GM19099 (cell line): ENCODE results near the gene SYNPO.

ENCODE experiments used
- POLR2A ChIP-seq: IDR thresholded peaks from 3 replicates; pipeline ENCODE4 v1.6.1; 2011; ENCODE audit warnings: low read depth; ENCODE audit not compliant: insufficient read length; ENCODE audit errors: extremely low read depth

SYNPO gene, protein sequence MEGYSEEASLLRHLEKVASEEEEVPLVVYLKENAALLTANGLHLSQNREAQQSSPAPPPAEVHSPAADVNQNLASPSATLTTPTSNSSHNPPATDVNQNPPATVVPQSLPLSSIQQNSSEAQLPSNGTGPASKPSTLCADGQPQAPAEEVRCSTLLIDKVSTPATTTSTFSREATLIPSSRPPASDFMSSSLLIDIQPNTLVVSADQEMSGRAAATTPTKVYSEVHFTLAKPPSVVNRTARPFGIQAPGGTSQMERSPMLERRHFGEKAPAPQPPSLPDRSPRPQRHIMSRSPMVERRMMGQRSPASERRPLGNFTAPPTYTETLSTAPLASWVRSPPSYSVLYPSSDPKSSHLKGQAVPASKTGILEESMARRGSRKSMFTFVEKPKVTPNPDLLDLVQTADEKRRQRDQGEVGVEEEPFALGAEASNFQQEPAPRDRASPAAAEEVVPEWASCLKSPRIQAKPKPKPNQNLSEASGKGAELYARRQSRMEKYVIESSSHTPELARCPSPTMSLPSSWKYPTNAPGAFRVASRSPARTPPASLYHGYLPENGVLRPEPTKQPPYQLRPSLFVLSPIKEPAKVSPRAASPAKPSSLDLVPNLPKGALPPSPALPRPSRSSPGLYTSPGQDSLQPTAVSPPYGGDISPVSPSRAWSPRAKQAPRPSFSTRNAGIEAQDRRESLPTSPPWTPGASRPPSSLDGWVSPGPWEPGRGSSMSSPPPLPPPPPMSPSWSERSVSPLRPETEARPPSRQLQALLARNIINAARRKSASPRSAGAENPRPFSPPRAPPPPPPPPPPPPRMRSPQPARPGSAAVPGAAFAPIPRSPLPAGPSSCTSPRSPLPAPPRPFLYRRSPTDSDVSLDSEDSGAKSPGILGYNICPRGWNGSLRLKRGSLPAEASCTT

DNA sequence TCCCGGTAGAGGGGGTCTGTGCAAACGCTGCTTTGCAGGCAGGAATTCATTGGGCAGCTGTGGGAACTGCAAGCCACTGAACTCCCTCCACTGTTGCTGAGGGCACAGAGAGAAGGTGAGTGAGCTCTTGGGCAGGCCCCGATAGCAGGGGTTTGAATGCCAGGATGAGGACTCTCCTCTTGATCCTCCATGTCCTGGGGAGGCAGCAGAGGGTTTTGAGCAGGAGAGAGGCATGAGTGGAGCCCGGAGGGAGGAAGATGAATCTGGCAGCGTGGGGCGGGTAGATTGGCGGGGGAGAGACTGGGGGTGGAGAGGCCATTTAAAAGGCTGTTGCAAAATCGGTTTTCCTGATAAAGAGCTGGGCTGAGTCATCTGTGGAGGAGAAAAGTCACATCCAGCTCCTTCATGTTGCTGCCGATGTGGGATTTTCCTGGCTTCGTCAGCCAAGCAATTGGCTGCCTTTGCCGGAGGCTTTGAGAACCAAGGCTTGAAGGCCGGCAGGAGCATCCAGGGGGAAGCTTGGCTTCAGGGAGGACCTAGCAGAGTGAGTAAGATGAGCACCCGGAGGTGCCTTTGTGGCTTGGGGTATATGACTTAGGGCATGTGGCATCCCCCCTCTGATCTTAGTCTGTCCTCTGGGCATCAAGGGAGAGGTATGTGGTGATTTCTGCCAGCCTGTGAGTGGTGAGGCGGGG lies at the start of gene SYNPO:
SYNPO (plus strand) TSS at position 350 of the 695 bp plus-strand sequence. CDS start 7,616 bp downstream, outside the sequence.
- TF ChIP-seq POLR2A: no peak

DNA sequence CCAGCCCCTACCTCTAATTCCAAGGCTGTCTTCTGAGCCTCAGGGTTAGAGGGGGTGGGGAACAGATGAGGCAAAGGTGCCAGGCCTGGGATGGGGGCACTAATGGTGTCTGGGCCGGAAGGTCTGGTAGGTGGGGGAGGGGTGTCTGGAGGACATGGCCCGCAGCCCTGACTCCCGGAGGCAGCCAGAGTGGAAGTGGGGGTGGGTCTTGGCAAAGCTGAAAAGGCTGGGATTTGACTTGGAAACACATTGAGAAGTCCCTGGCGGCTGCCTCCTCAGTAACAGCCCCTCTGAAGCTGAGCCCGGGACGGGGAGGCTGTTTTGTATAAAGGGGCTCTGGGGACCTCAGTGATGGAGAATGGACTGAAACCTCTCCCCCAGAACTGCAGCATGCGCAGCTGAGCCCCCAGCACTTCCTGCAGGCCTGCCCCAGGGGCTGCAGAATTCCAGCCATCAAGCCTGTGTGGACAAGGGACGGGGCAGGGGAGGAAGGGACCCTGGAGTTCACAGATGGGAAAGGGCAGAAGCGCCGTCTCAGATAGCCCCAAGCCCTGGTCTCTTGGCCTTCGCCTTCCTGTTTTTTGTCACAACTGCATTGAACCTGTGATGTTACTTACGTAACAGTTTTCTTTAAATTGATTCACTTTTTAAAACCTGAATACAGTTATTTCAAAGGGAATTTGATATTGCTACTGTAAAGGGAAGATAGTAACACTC lies 49.3 kb upstream of the SYNPO start:
- TF ChIP-seq POLR2A: no peak

DNA sequence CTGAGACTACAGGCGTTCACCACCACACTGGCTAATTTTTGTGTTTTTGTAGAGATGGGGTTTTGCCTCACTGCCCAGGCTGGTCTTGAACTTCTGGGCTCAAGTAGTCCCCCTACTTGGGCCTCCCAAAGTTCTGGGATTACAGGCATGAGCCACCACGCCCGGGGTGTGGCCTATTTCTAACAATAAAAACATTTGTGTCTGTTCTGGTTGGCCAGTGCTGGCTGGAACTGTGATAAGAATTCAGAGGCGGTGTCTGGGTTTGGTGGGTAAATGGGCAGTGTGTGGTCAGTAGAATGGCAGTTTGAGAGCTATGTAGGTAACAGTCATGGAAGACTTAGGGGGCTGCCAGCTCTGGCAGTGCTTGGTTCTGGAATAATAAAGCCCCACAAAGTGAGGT lies 46.9 kb upstream of the SYNPO start:
- TF ChIP-seq POLR2A: no peak

DNA sequence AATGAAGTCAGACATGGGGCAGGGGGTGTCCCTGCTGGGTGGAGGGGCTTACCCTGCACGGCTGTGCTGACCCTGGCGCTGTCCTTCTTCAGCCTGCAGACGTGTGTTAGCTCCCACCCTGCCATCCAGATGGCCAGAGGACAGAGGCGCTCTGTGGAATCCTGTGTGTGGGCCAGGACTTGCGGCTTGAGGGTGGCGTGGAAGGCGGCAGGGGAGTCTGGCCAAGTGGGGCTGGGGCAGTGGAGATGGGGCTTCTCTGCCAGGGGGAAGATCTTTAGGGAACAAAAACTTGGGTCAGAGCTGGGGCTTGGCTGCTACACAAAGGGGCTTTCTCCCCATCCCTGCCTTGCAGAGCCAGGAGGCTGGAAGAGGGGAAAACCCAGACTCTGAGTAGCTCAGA lies 46.5 kb upstream of the SYNPO start:
- no peak for TF ChIP-seq POLR2A

DNA sequence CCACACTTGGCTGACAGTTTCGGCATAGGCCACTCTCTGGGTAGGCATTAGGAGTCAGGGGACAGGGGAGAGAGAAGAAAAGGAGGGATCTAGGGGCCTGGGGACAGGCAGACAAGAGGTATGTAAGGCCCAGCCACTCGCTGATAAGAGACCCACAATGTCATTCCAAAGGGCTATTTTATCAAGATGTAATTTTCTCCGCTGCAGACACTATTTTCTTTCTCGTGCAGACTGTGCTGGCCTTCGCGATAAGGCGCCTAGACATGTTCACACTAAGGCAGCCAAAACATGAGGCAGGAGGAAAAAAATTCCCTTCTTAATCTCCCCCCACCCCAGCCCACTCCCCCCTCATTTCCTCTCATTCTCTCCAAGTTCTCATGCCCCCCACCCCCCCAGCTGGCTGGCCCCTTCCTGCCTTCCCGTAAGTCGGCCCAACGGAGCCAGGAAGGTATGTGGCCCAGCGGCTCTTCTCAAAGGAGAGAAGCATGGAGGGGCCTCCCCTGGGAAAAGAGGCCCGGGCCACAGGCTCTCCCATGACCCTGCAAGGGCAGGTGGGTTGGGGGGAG lies 44.9 kb upstream of the SYNPO start:
- no peak for TF ChIP-seq POLR2A

DNA sequence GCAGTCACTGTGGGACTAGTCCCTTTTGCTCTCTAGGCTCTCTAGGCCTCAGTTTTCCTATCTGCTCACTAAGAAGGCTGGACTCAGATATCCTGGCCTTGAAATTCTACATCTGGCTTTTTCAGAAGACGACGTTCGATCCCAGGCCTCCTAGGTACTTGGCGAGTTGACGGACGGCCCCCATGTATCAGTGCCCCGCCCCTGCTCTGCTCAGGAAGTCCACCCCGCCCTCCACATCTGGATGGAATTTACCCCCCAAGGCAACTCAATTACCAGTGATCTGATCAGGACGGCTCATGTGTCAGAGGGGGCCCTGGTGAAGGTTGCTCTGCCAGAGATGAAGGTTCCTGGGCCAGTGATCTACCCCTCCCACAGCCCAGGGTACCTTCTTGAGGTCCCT lies 44.1 kb upstream of the SYNPO start:
- no peak for TF ChIP-seq POLR2A

GRCh38 chr5:150596826-150597225 lies 43.6 kb upstream of the SYNPO start:
- no peak for TF ChIP-seq POLR2A

GRCh38 chr5:150598006-150598405 lies 42.5 kb upstream of the SYNPO start:
- TF ChIP-seq POLR2A: no peak

DNA sequence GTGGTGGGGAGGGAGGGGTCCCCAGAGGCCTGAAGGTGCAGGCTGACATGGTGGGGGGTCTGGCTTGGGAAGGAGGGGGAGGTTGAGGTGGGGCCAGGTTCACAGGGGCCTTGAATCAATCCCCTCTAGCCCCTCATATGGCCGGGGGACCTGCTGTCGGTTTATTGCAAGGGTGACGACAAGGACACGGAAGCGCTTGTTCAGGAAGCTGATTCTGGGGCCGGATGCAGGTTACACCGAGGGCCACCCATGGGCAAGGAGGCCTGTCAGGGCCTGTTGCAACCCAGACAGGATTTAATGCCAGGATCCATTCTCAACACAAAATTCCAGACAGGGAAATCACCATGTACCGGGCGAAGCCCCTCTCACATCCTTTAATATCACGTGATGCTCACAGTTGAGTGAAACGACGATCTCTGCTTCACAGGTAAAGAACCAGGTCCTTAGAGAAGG lies 41.6 kb upstream of the SYNPO start:
- TF ChIP-seq POLR2A: no peak

GRCh38 chr5:150599281-150599680 lies 41.2 kb upstream of the SYNPO start:
- TF ChIP-seq POLR2A: no peak

DNA sequence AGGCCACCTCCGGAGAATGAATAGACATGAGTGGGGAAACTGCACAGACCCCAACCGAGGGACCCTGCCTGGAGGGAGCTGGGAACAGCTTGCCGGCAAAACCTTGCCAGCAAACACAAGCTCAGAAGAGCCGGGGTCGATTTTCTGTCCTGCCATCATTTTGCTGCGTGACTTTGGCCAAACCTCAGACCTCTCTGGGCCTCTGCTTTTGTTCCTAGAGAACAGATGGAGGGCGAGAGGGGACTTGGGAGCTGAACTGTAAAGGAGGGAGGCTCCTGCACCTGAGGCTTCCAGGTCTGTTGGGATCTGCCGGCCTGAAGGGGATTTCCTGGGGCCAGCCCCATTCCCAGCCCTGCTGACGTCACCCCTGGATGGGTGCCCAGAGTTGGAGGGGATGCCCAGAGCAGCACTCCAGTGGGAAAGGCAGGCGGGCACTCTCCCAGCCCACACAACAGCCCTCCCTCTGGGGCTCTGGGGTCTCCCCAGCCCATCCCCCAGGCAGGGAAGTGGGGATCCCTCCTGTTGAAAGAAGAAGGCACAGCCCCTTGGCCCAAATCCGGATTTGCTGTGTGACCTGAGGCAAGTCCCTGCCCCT lies 40.4 kb upstream of the SYNPO start:
- TF ChIP-seq POLR2A: no peak

DNA sequence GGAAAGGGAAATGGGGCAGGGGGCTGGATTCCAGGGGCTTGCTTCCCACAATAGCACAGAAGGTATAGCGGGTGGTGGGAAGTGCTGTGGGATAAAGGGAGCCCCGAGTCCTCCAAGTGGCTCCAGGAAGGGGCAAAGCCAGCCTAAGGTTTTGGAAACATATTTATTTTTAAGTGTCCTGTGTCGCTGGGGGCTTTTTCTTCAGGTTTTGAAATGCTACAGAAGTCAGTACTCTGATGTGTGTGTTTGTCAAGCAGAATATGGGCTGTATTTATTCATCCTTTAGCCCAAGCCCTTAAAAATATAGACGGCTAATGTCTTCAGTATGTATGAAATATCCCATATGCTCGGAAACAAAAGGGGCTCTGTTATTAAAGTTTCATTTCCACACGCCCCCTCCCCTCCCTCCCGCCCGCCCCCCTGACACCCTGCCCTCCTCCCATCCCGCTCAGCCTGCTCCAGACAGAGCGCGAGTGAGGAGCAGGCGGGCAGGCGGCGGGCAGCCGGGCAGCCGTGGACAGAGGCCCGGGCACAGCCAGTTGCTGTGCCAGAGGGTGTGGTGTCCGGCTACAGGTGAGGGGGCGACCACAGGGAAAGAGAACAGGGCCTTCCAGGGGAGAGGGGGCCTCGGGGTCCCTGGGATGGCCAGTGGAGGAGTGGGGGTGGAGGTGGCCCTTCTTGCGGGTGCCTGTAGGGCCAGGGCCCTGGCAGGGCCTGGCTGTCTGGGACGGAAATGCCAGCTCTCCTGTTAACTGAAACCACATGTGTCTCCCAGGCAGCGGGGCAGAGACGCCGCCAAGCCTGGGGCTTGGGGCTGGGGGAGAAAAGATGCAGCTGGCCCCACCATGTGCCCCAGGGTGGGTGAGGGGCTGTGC lies 39.6 kb upstream of the SYNPO start:
- TF ChIP-seq POLR2A: no peak
